SK-N-SH treated with all-trans-retinoic acid at 6 μM for 48 hours (cell line): ENCODE results near the gene ULBP3.

ENCODE experiments used
- ATAC-seq: fragments of 200-7000 bp; cut with Tn5 transposase; 3 replicates; pipeline ENCODE4 v1.9.1; 2020; ENCODE audit warnings: mild to moderate bottlenecking, moderate library complexity
- ARNTL ChIP-seq: fragments of 450-650 bp; formaldehyde crosslinking; IDR thresholded peaks from 2 replicates; pipeline ENCODE4 v1.5.0; 2020; ENCODE audit warnings: low read depth, mild to moderate bottlenecking, moderate library complexity, borderline replicate concordance
- BACH2 ChIP-seq: fragments of 250-450 bp; sonication (Bioruptor Pico); IDR thresholded peaks from 2 replicates; pipeline ENCODE4 v1.9.0; 2021; ENCODE audit warnings: mild to moderate bottlenecking, borderline replicate concordance
- CSDC2 ChIP-seq: fragments of 250-450 bp; sonication (Bioruptor Pico); IDR thresholded peaks from 2 replicates; pipeline ENCODE4 v1.5.0; 2020; ENCODE audit warnings: mild to moderate bottlenecking, moderate library complexity
- ESRRG ChIP-seq: fragments of 250-450 bp; sonication (Bioruptor Pico); IDR thresholded peaks from 2 replicates; pipeline ENCODE4 v1.6.1; 2021; ENCODE audit warnings: mild to moderate bottlenecking
- GLIS3 ChIP-seq: fragments of 250-450 bp; sonication (Bioruptor Pico); IDR thresholded peaks from 2 replicates; pipeline ENCODE4 v1.5.0; 2020; ENCODE audit warnings: mild to moderate bottlenecking, moderate library complexity
- ISL1 ChIP-seq: fragments of 250-450 bp; sonication (Bioruptor Pico); IDR thresholded peaks from 2 replicates; pipeline ENCODE4 v2.1.2; 2022; ENCODE audit warnings: mild to moderate bottlenecking, moderate library complexity
- OSR1 ChIP-seq: fragments of 250-450 bp; sonication (Bioruptor Pico); IDR thresholded peaks from 2 replicates; pipeline ENCODE4 v1.8.0; 2022; ENCODE audit warnings: moderate library complexity, mild to moderate bottlenecking, inconsistent platforms
- PPARA ChIP-seq: fragments of 250-450 bp; sonication (Bioruptor Pico); IDR thresholded peaks from 2 replicates; pipeline ENCODE4 v1.5.0; 2020; ENCODE audit warnings: mild to moderate bottlenecking, borderline replicate concordance
- RARB ChIP-seq: fragments of 250-450 bp; sonication (Bioruptor Pico); IDR thresholded peaks from 2 replicates; pipeline ENCODE4 v1.8.0; 2021; ENCODE audit warnings: mild to moderate bottlenecking, moderate library complexity
- SNAI2 ChIP-seq: fragments of 250-450 bp; sonication (Bioruptor Pico); IDR thresholded peaks from 2 replicates; pipeline ENCODE4 v1.5.0; 2020; ENCODE audit warnings: mild to moderate bottlenecking, moderate library complexity
- TCF4 ChIP-seq: fragments of 250-450 bp; sonication (Bioruptor Pico); IDR thresholded peaks from 2 replicates; pipeline ENCODE4 v1.8.0; 2021; ENCODE audit warnings: mild to moderate bottlenecking, moderate library complexity, borderline replicate concordance
- ZC3H10 ChIP-seq: fragments of 250-450 bp; sonication (Bioruptor Pico); IDR thresholded peaks from 2 replicates; pipeline ENCODE4 v1.5.1; 2021; ENCODE audit warnings: mild to moderate bottlenecking, moderate library complexity
- ZFP3 ChIP-seq: fragments of 250-450 bp; sonication (Bioruptor Pico); IDR thresholded peaks from 2 replicates; pipeline ENCODE4 v1.5.0; 2020; ENCODE audit warnings: mild to moderate bottlenecking, moderate library complexity
- ZFP30 ChIP-seq: fragments of 450-650 bp; formaldehyde crosslinking; IDR thresholded peaks from 2 replicates; pipeline ENCODE4 v1.5.0; 2022; ENCODE audit warnings: mild to moderate bottlenecking, moderate library complexity
- ZNF565 ChIP-seq: fragments of 450-650 bp; formaldehyde crosslinking; conservative IDR thresholded peaks from 2 replicates; pipeline ENCODE4 v1.5.0; 2020; ENCODE audit warnings: low read depth, mild to moderate bottlenecking, moderate library complexity
- ZNF70 ChIP-seq: fragments of 450-650 bp; formaldehyde crosslinking; IDR thresholded peaks from 2 replicates; pipeline ENCODE4 v1.5.0; 2020; ENCODE audit warnings: mild to moderate bottlenecking, moderate library complexity
- ZNF8 ChIP-seq: fragments of 450-650 bp; formaldehyde crosslinking; IDR thresholded peaks from 2 replicates; pipeline ENCODE4 v1.5.0; 2020; ENCODE audit warnings: mild to moderate bottlenecking, moderate library complexity
- TF ChIP-seq, protein P1 (sequence below): fragments of 250-450 bp; sonication (Bioruptor Pico); IDR thresholded peaks from 2 replicates; pipeline ENCODE4 v1.8.0; 2021; ENCODE audit warnings: low read depth, mild to moderate bottlenecking, moderate library complexity, borderline replicate concordance
- TF ChIP-seq, protein P2 (sequence below): fragments of 250-450 bp; sonication (Bioruptor Pico); IDR thresholded peaks from 2 replicates; pipeline ENCODE4 v1.5.1; 2020; ENCODE audit warnings: low read depth, mild to moderate bottlenecking, moderate library complexity
- TF ChIP-seq, protein P3 (sequence below): fragments of 250-450 bp; sonication (Bioruptor Pico); IDR thresholded peaks from 2 replicates; pipeline ENCODE4 v1.5.1; 2021; ENCODE audit warnings: mild to moderate bottlenecking, moderate library complexity
- TF ChIP-seq, protein P4 (sequence below): fragments of 250-450 bp; sonication (Bioruptor Pico); IDR thresholded peaks from 2 replicates; pipeline ENCODE4 v1.5.0; 2020; ENCODE audit warnings: mild to moderate bottlenecking, moderate library complexity
- TF ChIP-seq, protein P5 (sequence below): fragments of 250-450 bp; sonication (Bioruptor Pico); IDR thresholded peaks from 2 replicates; pipeline ENCODE4 v1.8.0; 2020; ENCODE audit warnings: mild to moderate bottlenecking, moderate library complexity, borderline replicate concordance

Gene ULBP3

DNA sequence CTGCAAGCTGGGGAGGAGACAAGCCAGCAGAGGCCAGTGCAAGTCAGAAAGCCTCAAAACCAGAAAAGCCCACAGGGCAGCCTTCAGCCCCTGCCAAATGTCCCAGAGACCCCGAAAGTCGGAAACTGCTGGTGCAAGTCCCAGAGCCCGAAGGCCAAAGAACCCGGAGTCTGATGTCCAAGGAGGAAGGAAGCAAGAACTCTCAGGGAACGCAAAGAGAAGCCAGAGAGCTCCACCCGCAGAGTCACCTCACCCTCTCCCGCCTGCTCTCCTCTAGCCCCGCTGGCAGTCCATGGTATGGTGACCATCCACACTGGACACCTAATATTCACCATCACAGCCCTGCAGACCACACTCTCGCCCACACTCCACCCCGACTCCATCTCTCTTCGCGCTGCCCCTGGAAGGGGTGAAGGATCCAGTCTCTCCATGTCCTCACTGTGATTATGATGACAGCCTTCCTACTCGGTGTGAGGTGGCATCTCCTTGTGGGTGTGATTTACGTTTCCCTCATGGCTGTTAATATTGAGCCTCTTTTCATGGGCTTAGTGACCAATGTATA lies 10.6 kb downstream of the ULBP3 start:
- ATAC-seq, result no peak

DNA sequence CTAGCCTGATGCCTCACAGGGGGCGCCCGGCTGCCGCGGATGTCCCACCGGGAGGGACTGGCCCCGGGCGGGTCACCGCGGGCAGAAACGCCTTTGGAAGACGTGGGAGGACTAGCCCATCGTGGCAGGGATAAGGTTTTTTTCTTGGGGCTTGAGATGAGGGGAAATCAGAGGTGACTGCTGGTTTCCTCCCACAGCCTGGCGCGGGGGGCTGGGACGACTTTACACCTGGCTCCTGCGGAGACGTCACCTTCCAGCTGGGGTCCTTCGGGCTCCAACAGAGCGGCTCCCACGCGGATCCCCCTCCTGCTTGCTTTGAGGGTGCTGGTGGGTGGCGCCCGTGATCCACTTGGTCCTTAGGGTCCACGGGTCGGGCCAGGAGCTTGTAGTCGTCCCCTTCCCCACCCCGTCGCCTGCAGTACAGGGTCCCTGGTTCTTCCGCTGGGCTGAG lies 11.4 kb downstream of the ULBP3 start:
- ATAC-seq, result no peak
- TF ChIP-seq, protein P1, sequence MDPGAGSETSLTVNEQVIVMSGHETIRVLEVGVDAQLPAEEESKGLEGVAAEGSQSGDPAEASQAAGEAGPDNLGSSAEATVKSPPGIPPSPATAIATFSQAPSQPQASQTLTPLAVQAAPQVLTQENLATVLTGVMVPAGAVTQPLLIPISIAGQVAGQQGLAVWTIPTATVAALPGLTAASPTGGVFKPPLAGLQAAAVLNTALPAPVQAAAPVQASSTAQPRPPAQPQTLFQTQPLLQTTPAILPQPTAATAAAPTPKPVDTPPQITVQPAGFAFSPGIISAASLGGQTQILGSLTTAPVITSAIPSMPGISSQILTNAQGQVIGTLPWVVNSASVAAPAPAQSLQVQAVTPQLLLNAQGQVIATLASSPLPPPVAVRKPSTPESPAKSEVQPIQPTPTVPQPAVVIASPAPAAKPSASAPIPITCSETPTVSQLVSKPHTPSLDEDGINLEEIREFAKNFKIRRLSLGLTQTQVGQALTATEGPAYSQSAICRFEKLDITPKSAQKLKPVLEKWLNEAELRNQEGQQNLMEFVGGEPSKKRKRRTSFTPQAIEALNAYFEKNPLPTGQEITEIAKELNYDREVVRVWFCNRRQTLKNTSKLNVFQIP (CRISPR knock-in tag), result no peak
- TF ChIP-seq ARNTL (CRISPR knock-in tag), result no peak
- TF ChIP-seq ZFP3 (CRISPR knock-in tag), result no peak
- TF ChIP-seq PPARA (CRISPR knock-in tag), result no peak

More for the DNA sequence above, 10.6 kb downstream of the ULBP3 start:
- no peak for TF ChIP-seq ZNF70
- TF ChIP-seq GLIS3, result no peak
- no peak for TF ChIP-seq ZC3H10
- TF ChIP-seq RARB, result no peak
- TF ChIP-seq, protein P1 (CRISPR knock-in tag), result no peak
- TF ChIP-seq, protein P2, sequence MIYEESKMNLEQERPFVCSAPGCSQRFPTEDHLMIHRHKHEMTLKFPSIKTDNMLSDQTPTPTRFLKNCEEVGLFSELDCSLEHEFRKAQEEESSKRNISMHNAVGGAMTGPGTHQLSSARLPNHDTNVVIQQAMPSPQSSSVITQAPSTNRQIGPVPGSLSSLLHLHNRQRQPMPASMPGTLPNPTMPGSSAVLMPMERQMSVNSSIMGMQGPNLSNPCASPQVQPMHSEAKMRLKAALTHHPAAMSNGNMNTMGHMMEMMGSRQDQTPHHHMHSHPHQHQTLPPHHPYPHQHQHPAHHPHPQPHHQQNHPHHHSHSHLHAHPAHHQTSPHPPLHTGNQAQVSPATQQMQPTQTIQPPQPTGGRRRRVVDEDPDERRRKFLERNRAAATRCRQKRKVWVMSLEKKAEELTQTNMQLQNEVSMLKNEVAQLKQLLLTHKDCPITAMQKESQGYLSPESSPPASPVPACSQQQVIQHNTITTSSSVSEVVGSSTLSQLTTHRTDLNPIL, result no peak
- TF ChIP-seq ISL1, result no peak
- no peak for TF ChIP-seq BACH2
- TF ChIP-seq ZFP30 (CRISPR knock-in tag), result no peak
- no peak for TF ChIP-seq ZNF565
- TF ChIP-seq, protein P3, sequence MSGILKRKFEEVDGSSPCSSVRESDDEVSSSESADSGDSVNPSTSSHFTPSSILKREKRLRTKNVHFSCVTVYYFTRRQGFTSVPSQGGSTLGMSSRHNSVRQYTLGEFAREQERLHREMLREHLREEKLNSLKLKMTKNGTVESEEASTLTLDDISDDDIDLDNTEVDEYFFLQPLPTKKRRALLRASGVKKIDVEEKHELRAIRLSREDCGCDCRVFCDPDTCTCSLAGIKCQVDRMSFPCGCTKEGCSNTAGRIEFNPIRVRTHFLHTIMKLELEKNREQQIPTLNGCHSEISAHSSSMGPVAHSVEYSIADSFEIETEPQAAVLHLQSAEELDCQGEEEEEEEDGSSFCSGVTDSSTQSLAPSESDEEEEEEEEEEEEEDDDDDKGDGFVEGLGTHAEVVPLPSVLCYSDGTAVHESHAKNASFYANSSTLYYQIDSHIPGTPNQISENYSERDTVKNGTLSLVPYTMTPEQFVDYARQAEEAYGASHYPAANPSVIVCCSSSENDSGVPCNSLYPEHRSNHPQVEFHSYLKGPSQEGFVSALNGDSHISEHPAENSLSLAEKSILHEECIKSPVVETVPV (CRISPR knock-in tag), result no peak
- no peak for TF ChIP-seq OSR1 (CRISPR knock-in tag)
- no peak for TF ChIP-seq SNAI2
- no peak for TF ChIP-seq TCF4 (CRISPR knock-in tag)
- no peak for TF ChIP-seq ZNF8 (CRISPR knock-in tag)
- TF ChIP-seq ZFP3 (CRISPR knock-in tag), result no peak
- TF ChIP-seq, protein P4, sequence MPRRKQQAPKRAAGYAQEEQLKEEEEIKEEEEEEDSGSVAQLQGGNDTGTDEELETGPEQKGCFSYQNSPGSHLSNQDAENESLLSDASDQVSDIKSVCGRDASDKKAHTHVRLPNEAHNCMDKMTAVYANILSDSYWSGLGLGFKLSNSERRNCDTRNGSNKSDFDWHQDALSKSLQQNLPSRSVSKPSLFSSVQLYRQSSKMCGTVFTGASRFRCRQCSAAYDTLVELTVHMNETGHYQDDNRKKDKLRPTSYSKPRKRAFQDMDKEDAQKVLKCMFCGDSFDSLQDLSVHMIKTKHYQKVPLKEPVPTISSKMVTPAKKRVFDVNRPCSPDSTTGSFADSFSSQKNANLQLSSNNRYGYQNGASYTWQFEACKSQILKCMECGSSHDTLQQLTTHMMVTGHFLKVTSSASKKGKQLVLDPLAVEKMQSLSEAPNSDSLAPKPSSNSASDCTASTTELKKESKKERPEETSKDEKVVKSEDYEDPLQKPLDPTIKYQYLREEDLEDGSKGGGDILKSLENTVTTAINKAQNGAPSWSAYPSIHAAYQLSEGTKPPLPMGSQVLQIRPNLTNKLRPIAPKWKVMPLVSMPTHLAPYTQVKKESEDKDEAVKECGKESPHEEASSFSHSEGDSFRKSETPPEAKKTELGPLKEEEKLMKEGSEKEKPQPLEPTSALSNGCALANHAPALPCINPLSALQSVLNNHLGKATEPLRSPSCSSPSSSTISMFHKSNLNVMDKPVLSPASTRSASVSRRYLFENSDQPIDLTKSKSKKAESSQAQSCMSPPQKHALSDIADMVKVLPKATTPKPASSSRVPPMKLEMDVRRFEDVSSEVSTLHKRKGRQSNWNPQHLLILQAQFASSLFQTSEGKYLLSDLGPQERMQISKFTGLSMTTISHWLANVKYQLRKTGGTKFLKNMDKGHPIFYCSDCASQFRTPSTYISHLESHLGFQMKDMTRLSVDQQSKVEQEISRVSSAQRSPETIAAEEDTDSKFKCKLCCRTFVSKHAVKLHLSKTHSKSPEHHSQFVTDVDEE, result no peak
- TF ChIP-seq ESRRG (CRISPR knock-in tag), result no peak
- TF ChIP-seq, protein P5, sequence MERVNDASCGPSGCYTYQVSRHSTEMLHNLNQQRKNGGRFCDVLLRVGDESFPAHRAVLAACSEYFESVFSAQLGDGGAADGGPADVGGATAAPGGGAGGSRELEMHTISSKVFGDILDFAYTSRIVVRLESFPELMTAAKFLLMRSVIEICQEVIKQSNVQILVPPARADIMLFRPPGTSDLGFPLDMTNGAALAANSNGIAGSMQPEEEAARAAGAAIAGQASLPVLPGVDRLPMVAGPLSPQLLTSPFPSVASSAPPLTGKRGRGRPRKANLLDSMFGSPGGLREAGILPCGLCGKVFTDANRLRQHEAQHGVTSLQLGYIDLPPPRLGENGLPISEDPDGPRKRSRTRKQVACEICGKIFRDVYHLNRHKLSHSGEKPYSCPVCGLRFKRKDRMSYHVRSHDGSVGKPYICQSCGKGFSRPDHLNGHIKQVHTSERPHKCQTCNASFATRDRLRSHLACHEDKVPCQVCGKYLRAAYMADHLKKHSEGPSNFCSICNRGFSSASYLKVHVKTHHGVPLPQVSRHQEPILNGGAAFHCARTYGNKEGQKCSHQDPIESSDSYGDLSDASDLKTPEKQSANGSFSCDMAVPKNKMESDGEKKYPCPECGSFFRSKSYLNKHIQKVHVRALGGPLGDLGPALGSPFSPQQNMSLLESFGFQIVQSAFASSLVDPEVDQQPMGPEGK (CRISPR knock-in tag), result no peak
- TF ChIP-seq CSDC2, result no peak
- TF ChIP-seq, all 23 proteins: peak for 0
